ENCODE results near the gene SYNE1. TPM values are rescaled to one million over a fixed set of nuclear protein-coding genes. Genes with fewer than 3 reads are reported as not detected.

SYNE1 gene
- total RNA-seq, 1 experiment from 2014 or later: 3.0 TPM

GRCh38 chr6:152671171-152671570 lies 34.0 kb upstream of the SYNE1 start:
- H4K91ac ChIP-seq (ENCODE audit: insufficient read length, low read depth, low read length): no peak overlapping the region
- H3K4ac ChIP-seq (ENCODE audit: low read depth, low read length): no peak overlapping the region
- H2BK120ac ChIP-seq (ENCODE audit: low read depth, low read length, poor library complexity, severe bottlenecking): no peak overlapping the region
- DNase-seq: no peak
- Mint-ChIP-seq H3K27ac (no peak overlapping the region), H3K36me3 (ENCODE audit: insufficient read depth in 1 of 3, low read depth in 3 of 3) (no peaks in the 10 kb centered on the region), H3K27me3 (ENCODE audit: low read depth) (no peaks in the 10 kb centered on the region; the same call in 1 of the 2 replicates), H3K4me1 (no peaks in the 10 kb centered on the region; a peak in 1 of 4 replicates), H3K4me3 (no peak overlapping the region), H3K9me3 (no peaks in the 10 kb centered on the region; a peak in 2 of 5 replicates)
- no peak overlapping the region for H2BK15ac ChIP-seq (ENCODE audit: low read depth, low read length)
- no peaks in the 10 kb centered on the region for H3K79me1 ChIP-seq (ENCODE audit: insufficient read depth, low read depth, low read length, poor library complexity, severe bottlenecking)
- no peak overlapping the region for H2BK5ac ChIP-seq (ENCODE audit: insufficient read length, low read length)
- no peak overlapping the region for H3K4me2 ChIP-seq (ENCODE audit: insufficient read depth, insufficient read length, low read length)
- no peaks in the 10 kb centered on the region for H4K20me1 ChIP-seq (ENCODE audit: control insufficient read depth, insufficient read depth, insufficient read length)
- H3K23me2 ChIP-seq (ENCODE audit: insufficient read length, low read depth, low read length, poor library complexity, severe bottlenecking): no peaks in the 10 kb centered on the region
- no peaks in the 10 kb centered on the region for H3K79me2 ChIP-seq (ENCODE audit: insufficient read depth, low read length)
- H2BK20ac ChIP-seq (ENCODE audit: low read depth, low read length, poor library complexity, severe bottlenecking): no peak overlapping the region
- H3K9ac ChIP-seq (ENCODE audit: extremely low read depth, insufficient read length, low read length): no peak overlapping the region
- H2AK5ac ChIP-seq (ENCODE audit: insufficient read length, low read length): no peak overlapping the region
- no peak overlapping the region for H3T11ph ChIP-seq (ENCODE audit: low read length)
- no peak overlapping the region for H3K18ac ChIP-seq (ENCODE audit: insufficient read length, low read depth, low read length)
- H3K23ac ChIP-seq (ENCODE audit: insufficient read length, low read depth, low read length): no peak overlapping the region
- 100% methylated on average over 2 of the region's 4 CpGs for WGBS (ENCODE audit: extremely low coverage, insufficient read length, low lambda C conversion rate)
- H3K4me1 ChIP-seq (ENCODE audit: insufficient read depth, low read length): no peaks in the 10 kb centered on the region
- H3K9me3 ChIP-seq (ENCODE audit: control insufficient read depth, low read depth, low read length): no peaks in the 10 kb centered on the region
- H3K27ac ChIP-seq (ENCODE audit: insufficient read length, low read depth, low read length): no peak overlapping the region
- H2AFZ ChIP-seq (ENCODE audit: low read length): no peak overlapping the region
- no peak overlapping the region for H2BK12ac ChIP-seq (ENCODE audit: insufficient read length, low read depth, low read length)
- H4K5ac ChIP-seq (ENCODE audit: insufficient read length, low read depth, low read length): no peak overlapping the region
- H3K27me3 ChIP-seq (ENCODE audit: insufficient read depth, low read length): no peaks in the 10 kb centered on the region
- no peak overlapping the region for H3K14ac ChIP-seq (ENCODE audit: insufficient read depth, low read length)
- H4K8ac ChIP-seq (replicated peaks; ENCODE audit: insufficient read length, low read depth, low read length): no peak overlapping the region
- H3K56ac ChIP-seq (ENCODE audit: insufficient read length, low read depth, low read length): no peak overlapping the region
- TF ChIP-seq CTCF (conservative IDR thresholded peaks at IDR 0.05): no peak
